ENCODE measurements around the gene LDLRAD3. TPM values are rescaled to one million over a fixed set of nuclear protein-coding genes. Genes with fewer than 3 reads are reported as not detected.

LDLRAD3 gene
- total and polyA plus RNA-seq, 9 donors: 14.5 to 32.4 (median 17.2) TPM

DNA sequence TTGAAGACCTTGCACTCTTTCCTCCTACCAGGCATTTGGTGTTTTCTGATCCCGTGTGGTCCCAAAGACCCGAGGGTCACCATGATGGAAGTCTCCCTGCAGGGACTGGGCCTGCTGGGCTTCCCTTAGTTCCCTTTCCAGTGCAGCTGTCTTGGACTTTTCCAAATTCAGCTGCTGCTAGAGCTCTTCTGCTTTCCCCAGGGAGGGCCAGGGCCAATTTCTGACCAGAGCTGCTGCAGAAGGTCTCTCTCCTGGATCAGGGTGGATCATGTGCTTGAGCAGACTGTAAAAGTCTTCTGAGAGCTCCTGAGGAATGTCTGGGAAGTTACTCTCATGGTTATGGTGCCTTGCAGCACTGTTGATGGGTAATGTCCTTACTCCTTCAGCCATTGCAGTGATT lies 23.2 kb downstream of the LDLRAD3 start:
- Histone ChIP-seq H3K27me3 (no peaks in the 10 kb centered on the region), H3K36me3 (no peaks in the 10 kb centered on the region), H3K4me3 (no peak overlapping the region), H3K9me3 (no peaks in the 10 kb centered on the region), H3K4me1 (ENCODE audit: insufficient read depth) (peaks cover 9% of the 10 kb centered on the region), H3K27ac (no peak overlapping the region)
- TF ChIP-seq EP300 (IDR thresholded peaks at IDR 0.05): no peak
- intact Hi-C loops (cut with DNase I): no loop called here
- DNase-seq: no peak
- 85 to 92% (median 92%) methylated on average over 2 of the region's 2 CpGs for WGBS, 3 donors

DNA sequence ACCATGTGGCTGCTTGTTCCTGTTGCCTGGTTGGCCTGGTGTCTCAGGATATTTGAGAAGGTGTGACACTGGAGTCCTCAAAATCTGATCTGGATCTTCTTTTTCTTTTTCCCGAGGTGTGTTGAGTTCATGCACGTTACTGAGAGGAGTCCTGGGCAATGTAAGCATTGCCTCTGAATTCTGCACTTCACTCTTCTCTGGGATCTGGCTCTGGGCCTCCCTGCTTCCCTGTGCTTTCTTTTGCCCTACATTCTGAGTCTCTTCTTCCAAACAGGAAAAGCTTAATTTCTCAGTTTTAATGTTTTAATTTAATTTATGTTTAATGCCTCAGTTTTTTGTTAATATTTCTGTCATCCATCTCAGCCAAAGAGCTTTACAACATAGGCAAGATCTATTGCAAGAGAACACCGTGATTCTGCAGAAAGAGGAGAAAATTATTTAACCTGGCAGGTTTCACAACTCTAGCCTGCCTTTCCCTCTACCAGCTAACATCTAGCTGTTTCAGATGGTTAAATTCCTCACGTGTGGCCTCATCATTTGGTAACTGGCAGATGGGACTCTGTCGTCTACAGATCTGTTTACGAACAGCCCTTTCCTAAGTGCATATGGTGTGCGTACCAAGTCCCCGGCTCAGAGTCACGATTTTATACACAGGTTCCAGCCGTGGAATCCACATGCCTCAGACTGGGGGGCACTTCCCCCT lies 24.7 kb downstream of the LDLRAD3 start:
- 84 to 93% (median 90%) methylated on average over 10 of the region's 10 CpGs for WGBS, 3 donors
- no peaks in the 10 kb centered on the region for H3K9me3 ChIP-seq
- no peak for TF ChIP-seq EP300 (IDR thresholded peaks at IDR 0.05)
- TF ChIP-seq, protein P1, sequence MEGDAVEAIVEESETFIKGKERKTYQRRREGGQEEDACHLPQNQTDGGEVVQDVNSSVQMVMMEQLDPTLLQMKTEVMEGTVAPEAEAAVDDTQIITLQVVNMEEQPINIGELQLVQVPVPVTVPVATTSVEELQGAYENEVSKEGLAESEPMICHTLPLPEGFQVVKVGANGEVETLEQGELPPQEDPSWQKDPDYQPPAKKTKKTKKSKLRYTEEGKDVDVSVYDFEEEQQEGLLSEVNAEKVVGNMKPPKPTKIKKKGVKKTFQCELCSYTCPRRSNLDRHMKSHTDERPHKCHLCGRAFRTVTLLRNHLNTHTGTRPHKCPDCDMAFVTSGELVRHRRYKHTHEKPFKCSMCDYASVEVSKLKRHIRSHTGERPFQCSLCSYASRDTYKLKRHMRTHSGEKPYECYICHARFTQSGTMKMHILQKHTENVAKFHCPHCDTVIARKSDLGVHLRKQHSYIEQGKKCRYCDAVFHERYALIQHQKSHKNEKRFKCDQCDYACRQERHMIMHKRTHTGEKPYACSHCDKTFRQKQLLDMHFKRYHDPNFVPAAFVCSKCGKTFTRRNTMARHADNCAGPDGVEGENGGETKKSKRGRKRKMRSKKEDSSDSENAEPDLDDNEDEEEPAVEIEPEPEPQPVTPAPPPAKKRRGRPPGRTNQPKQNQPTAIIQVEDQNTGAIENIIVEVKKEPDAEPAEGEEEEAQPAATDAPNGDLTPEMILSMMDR (IDR thresholded peaks at IDR 0.05): no peak
- TF ChIP-seq POLR2A (IDR thresholded peaks at IDR 0.05): no peak

DNA sequence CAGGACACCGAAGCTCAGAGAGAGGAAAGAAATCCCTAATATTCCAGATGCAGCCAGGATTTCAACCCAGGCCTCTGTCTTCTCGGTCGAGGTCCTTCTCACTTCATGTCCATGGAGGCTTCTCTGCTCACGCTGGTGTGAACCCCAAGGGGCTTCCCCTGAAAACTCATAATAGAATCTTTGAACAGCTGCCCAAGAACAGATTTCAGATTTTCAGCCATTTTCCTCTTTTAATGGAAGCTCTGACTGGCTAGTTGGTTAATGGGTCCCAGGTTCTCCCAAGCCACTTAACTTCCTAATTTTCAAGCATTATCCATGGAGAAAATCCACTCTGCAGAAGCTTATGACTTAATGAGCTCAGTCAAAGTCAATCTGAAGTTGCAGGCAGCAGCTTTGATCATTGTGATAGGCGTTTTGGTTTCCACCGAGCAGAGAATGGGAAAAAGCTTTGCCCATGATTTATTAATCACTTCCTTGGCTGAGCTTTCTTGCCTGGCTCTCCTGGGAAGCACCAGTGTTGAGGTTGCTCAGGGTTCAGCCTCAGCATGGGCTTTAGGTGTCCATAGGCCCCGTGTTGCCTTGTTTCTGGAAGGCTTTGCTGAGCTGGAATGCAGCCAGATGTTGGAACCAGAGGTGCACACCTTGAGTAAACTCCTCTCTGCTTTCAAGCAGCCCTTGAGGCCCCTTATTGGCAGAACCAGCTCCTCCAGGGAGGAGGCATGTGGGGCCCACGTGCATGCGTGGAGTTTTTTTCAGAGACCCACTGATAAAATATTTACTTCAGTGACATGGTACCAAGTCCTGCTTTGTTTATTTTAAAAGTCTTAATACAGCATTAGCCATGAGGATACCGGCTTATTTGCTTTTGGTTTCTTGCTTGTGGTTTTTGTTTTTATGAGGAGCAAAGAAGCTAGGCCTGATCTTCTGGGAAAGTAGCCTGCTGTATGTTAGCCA lies 25.5 kb downstream of the LDLRAD3 start:
- peaks cover 9% of the 10 kb centered on the region for H3K4me1 ChIP-seq (ENCODE audit: insufficient read depth)
- H3K27ac ChIP-seq: no peak overlapping the region
- H3K27me3 ChIP-seq: no peaks in the 10 kb centered on the region
- DNase-seq: no peak
- WGBS, 3 donors: 59 to 70% (median 64%) methylated on average over 10 of the region's 10 CpGs
- intact Hi-C loops (cut with DNase I): no loop called here
- no peaks in the 10 kb centered on the region for H3K36me3 ChIP-seq
- no peaks in the 10 kb centered on the region for H3K9me3 ChIP-seq
- TF ChIP-seq, protein P1 (IDR thresholded peaks at IDR 0.05): no peak
- TF ChIP-seq EP300 (IDR thresholded peaks at IDR 0.05) (no peak), POLR2A (IDR thresholded peaks at IDR 0.05) (no peak)
- H3K4me3 ChIP-seq: no peak overlapping the region

More for the DNA sequence above, 24.7 kb downstream of the LDLRAD3 start:
- intact Hi-C loops (cut with DNase I): no loop called here
- Histone ChIP-seq H3K36me3 (no peaks in the 10 kb centered on the region), H3K4me3 (no peak overlapping the region), H3K27me3 (no peaks in the 10 kb centered on the region), H3K4me1 (ENCODE audit: insufficient read depth) (peaks cover 9% of the 10 kb centered on the region), H3K27ac (no peak overlapping the region)
- no peak for DNase-seq

DNA sequence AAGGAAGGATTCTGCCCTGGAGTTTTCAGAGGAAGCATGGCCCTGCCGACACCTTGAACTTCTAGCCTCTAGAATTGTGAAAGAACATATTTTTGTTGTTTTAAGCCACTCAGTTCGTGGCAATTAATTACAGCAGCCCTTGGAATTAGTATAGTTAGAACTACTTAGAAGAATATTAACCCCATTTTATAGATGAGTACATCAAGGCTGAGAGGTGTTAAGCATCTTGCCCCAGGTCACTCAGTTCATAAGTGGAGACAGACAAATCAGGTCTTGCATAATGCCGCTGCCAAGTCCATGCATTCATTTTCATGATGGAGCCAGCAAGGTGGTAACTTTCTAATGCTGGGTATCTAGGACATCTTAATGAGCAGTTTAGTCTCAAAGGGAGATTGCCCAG lies 26.6 kb downstream of the LDLRAD3 start:
- Histone ChIP-seq H3K4me3 (no peak overlapping the region), H3K36me3 (no peaks in the 10 kb centered on the region), H3K27me3 (no peaks in the 10 kb centered on the region), H3K27ac (no peak overlapping the region), H3K4me1 (ENCODE audit: insufficient read depth) (peaks cover 6% of the 10 kb centered on the region), H3K9me3 (no peaks in the 10 kb centered on the region)
- intact Hi-C loops (cut with DNase I): no loop called here
- TF ChIP-seq POLR2A (IDR thresholded peaks at IDR 0.05) (no peak), EP300 (IDR thresholded peaks at IDR 0.05) (no peak)
- TF ChIP-seq, protein P1 (IDR thresholded peaks at IDR 0.05): no peak
- WGBS, 3 donors: 61 to 84% (median 66%) methylated on average over 3 of the region's 3 CpGs
- DNase-seq: no peak

Measured in ovary (tissue), 9 donors.